ENCODE measurements around the gene CORO2B.

The CORO2B gene

DNA sequence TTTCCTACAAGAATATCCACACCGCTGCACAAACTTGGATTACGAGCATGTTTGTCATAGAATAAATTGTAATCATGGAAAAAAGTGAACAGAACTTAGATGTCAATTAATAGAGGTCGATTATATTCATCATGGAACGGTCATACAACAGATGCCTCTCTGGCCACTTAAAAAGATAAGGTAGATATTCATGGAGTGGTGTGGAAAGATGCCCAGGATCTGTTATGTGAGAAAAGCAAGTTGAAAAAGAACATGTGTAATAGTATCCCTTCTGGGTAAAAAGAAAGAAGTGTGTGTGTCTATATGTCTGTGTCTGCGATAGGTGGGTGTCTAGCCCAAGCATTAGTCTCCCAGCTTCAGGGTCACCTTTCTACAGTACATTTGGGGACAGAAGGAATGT is 128.6 kb downstream of the CORO2B start:
- DNase-seq, result no peak

DNA sequence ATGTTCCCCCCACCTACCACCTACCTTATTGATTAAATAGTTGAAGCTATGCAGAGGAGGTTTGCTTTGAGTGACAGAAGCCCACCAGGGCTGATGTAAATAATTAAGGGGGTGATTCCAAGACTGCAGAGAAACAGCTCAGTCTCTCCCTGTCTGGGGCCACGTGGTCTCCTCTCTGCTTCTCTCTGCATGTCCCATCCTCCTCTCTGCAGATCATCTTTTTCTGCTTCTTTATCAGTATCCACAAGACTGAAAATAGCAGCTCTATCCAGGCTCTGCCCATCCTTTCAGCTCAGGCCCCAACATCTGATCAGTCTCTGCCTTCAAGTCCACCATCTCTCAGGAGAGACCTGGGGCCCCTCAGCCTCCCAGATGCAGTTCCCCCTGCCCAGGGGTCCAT is 131.1 kb downstream of the CORO2B start:
- DNase-seq, result no peak

- no peak for DNase-seq
Measured at GRCh38 chr15:68710536-68710935, 131.7 kb downstream of the CORO2B start.

GRCh38 chr15:68711406-68711805 is 132.6 kb downstream of the CORO2B start:
- DNase-seq, result no peak

GRCh38 chr15:68712886-68713285 is 134.1 kb downstream of the CORO2B start:
- no peak for DNase-seq

GRCh38 chr15:68713874-68714273 is 135.1 kb downstream of the CORO2B start:
- no peak for DNase-seq

DNA sequence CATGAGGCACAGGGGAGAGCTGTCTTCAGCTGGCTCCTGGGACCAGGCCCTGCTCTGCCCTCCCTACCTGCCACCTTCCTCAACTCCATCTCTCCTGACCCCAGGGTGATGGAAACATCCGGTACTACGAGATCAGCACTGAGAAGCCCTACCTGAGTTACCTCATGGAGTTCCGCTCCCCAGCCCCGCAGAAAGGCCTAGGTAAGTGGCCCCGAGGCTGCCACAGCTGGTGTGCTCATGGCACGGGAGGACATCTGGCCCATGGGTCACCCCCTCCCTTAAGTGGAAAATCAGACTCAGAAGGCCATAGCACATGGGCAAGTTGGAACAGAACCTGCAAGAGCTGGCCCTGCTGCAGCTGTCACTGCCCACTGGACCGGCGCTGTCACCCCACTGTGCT is 136.3 kb downstream of the CORO2B start:
- DNase-seq, result no peak

DNA sequence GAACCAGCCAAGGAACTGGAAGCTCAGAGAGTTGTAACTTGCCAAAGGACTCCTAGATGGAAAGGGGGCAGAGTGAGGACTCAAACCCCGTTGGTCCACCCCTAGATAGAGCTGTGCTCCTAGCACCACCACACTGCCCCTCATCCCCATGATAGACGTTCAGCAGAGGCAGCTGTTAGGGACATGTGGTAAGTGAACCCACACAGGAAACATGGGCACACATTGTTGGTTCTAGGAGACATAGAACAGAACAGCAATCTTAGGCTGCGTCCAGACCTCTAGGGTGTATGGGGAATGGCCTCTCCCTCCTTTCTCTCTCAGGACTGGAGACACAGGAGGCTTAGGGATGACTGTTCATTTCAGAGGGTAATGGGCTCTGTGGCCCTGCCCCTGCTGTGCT is 139.2 kb downstream of the CORO2B start:
- DNase-seq, result no peak

DNA sequence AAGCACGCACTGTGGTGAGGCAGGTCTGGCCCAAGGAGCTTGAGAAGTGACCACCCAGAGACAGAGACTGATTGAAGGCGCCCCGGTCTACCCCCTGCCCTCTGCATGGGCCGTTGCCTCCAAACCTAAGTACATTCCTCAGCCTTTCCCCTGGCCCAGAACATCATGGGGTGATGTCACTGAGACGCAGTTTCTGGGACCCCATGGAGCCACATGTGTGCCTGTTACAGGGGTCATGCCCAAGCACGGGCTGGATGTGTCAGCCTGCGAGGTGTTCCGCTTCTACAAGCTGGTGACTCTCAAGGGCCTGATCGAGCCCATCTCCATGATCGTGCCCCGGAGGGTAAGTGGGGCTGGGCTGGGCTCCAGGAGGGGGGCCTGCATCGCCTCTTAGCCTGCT is 139.7 kb downstream of the CORO2B start:
- no peak for DNase-seq

DNA sequence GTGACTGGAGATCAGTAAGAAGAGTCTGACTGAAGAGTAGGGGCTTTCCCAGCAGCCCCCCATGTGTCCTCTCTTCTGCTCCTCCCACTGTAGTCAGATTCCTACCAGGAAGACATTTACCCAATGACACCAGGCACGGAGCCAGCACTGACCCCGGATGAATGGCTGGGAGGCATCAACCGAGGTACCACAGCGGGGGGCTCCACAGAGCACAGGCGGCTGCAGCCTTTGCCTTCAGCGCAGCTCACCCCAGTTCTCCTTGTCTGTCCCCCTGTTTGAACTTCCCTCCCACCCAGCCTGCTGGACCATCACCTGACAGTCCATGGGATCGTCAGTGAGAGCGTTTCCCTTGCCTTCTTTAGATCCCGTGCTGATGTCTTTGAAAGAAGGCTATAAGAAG is 140.3 kb downstream of the CORO2B start:
- no peak for DNase-seq

DNA sequence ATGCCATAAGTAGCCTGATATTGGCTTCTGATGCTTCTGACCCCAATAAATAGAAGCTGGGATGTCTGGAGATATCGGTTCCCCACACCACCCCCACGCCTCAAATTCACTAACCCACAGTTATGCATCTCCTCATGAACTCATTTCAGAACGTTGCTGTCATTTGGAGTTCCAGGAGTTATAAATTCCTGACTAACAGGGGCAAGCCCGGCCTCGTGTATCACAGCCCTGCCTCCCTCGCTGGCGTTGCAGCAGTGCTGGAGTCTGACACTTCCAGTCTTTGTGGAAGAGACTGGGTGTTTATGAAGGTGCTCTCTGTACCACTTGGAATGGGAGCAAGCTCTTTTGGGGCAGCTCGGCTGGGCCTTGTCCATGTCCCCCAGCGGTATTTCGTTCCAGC is 140.9 kb downstream of the CORO2B start:
- DNase-seq, result no peak

GRCh38 chr15:68721886-68722285 is 143.1 kb downstream of the CORO2B start:
- no peak for DNase-seq

DNA sequence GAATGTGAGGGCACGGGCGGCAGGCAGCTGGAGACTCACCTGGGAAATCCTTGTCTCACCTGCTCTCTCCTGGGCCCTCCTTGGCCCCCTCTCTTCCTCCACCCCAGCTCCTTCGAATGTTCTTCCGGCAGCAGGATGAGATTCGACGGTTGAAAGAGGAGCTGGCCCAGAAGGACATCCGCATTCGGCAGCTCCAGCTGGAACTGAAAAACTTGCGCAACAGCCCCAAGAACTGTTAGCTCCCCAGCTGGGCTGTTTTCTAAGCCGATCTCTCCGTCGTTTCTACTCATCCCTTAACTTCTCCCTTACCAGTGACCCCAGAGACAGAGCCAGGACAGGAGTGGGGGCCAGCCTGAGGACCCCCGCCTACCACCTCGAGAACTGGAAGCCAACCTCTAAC is 146.9 kb downstream of the CORO2B start:
- DNase-seq, result no peak

DNA sequence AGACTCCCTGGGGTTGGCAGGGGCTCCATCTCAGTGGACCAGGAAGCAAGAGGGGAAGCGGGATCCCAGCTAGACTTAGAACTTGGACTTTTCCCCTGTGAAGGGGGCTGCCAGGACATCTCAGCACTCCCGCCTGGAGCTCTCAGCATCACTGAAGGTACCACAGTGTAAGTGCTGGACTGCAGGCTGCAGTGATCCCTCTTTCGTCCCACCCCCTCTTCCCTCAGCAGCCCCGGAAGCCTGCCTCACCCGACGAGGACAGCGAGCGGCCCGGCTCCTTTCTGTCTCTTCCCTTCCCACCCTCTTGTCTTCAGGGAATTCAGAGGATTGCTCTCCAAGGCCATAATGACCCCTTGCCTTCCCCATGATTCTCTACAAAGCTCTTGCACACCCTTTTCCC is 147.5 kb downstream of the CORO2B start:
- no peak for DNase-seq

DNA sequence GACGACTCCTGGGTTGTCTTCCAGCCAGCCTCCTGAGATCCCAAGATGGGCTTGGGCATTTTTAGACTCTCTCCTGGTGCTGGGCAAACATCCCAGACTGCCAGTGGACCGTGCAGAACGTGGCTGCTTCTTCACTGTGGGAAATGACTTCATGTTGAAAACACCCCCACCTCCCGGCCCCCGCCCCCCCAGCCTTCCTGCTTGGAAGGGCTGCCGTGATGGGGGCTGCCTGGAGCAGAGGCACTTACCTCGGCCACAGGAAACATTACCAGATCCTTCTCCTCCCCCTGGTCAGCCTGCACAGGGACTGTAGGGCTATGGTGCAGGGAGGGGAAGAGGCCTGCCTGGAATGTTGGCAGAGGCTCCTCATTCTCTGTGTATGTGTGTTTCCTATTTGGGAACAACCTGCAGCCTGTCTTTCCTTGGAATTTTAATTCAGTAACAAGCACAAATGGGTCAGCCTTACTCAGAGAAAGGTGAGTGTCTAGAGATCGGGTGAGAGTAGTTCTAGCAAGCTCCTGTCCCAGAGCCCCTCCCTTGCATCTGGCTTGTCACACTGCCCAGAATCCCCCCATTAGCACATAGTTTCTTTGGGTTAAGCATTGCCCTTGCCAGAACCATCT is 151.1 kb downstream of the CORO2B start:
- no peak for DNase-seq

DNA sequence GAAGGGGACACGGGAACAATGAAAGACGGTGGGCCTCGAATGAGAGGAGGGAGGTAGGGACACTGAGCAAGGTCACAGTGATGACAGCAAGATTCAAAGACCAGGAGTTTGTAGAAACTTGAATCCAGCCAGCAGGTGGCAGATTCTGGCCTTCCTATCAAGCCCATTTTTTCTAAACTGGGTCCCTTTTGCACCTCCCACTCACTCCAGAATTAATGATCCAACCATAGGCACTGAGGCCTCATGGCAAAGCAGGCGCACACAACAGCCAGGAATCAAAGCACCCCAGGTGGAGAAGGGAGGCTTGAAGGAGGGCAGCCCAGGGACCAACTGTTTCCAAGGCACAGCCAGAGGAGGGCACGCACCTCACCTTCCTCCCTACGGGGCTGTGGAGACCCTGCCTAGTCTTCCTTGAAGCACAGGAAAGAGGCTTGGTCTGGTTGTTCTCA is 151.7 kb downstream of the CORO2B start:
- DNase-seq, result peak in 1 of 2 experiments; percentile 11

GRCh38 chr15:68730976-68731897 is 152.4 kb downstream of the CORO2B start:
- no peak for DNase-seq

DNA sequence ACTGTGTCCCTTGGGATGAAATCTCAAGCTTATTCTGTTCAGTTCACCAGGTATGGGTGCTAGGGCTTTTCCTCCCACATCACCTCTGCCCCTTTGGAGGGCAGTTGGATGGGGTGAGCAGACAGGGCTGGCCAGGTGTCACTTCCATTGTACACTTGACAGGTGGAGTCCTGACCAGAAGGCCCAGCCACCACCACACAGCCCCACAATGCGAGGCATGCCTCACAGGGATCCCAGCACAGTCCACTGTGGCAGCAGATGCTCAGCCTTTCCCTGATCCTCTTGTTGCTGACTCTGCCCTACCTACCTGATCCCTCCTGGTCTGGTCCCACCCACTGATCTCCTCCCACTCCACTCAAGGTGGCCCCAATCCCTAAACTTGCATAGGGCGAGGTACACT is 153.7 kb downstream of the CORO2B start:
- no peak for DNase-seq

GRCh38 chr15:68733666-68734065 is 154.9 kb downstream of the CORO2B start:
- DNase-seq, result no peak

GRCh38 chr15:68734352-68734751 is 155.6 kb downstream of the CORO2B start:
- DNase-seq, result no peak

DNA sequence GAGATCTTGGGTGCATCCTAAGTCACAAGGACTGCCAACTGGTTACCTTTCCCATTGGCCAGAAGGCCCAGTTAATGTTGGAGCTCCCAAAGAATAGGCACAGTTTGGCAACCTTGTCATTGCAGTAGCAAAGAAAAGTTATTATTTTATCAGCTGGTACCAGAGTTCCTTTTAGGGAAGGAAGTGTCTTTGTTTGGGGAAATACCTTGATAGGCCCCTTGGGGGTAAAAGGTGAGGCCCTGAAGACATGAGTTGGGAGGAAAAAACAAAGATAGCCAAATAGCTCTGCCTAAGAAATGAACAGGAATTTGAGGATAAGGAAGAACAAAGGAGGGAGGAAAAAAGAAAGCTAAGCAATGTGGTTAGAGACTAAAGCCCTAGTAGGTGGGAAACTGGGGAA is 156.1 kb downstream of the CORO2B start:
- DNase-seq, result no peak

- DNase-seq, result no peak
Measured at GRCh38 chr15:68735610-68736009, 156.8 kb downstream of the CORO2B start.

DNA sequence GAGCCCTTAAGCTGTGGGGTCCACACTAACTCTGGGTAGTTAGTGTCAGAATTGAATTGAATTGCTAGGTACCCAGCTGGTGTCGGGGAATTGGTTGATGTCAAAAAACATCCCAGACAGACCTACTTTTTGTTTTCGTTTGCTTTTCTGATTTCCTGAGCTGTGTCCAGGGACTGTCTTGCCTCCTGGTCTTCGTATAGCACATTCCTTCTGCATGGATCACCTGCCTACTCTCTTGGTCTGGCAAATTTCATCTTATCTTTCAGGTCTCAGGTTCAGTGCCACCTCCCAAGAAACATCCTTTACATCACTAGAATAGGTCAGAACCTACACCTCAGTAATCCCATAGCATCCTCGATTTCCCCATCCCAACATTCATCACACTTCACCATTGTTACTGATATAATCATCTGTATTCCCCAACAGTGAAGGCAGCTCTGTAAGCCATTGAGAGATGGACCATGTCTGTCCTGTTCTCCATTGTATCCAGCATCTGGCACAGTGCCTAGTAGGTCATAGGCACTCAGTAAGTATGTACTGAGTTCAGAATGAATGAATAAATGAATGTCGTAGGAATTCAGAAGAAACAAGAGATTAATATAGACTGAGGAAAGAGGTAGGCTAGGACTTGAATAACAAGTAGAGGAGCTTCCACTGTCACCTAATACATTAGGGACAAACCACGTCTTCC is 160.7 kb downstream of the CORO2B start:
- no peak for DNase-seq

DNA sequence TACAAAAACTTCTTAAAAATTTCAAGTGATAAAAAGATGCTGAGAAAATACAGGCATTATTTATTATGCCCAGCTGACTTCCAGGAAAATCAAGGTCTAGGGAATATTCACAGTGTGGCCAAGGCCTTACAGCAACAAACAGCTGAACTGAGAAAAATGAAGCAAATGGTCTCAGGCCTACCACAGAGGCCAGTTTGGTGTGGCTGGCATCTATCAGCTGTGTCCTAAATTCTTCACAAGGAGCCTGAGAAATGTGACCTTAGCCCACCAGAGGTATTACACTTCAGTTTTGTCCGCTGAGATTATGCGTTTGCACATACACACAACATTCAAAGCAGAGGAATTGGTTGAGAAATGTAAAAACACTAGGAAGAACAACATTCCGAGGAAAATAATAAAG is 164.5 kb downstream of the CORO2B start:
- no peak for DNase-seq
